ENCODE data around the gene FLT4.

DNA sequence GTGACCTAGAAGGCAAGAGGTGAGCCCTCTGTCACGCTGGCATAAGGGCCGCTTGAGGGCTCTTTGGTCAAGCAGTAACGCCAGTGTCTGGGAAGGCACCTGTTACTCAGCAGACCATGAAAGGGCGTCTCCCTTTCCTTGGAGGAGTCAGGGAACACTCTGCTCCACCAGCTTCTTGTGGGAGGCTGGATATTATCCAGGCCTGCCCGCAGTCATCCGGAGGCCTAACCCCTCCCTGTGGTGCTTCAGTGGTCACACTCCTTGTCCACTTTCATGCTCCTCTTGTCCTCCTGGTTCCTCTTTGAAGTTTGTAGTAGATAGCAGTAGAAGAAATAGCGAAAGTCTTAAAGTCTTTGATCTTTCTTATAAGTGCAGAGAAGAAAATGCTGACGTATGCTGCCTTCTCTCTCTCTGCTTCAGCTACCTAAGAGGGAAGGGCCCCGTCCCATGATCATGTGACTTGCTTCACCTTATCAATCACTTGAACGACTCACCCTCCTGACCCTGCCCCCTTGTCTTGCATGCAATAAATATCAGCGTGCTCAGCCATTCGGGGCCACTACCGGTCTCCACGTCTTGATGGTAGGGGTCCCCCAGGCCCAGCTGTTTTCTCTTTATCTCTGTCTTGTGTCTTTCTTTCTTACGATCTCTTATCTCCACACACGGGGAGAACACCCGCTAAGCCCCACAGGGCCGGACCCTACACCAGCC lies 41.4 kb downstream of the FLT4 start:
- TF ChIP-seq, protein P1, sequence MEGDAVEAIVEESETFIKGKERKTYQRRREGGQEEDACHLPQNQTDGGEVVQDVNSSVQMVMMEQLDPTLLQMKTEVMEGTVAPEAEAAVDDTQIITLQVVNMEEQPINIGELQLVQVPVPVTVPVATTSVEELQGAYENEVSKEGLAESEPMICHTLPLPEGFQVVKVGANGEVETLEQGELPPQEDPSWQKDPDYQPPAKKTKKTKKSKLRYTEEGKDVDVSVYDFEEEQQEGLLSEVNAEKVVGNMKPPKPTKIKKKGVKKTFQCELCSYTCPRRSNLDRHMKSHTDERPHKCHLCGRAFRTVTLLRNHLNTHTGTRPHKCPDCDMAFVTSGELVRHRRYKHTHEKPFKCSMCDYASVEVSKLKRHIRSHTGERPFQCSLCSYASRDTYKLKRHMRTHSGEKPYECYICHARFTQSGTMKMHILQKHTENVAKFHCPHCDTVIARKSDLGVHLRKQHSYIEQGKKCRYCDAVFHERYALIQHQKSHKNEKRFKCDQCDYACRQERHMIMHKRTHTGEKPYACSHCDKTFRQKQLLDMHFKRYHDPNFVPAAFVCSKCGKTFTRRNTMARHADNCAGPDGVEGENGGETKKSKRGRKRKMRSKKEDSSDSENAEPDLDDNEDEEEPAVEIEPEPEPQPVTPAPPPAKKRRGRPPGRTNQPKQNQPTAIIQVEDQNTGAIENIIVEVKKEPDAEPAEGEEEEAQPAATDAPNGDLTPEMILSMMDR (IDR thresholded peaks at IDR 0.05), result no peak
- TF ChIP-seq POLR2A (IDR thresholded peaks at IDR 0.05) (no peak), POLR2AphosphoS5 (IDR thresholded peaks at IDR 0.05) (no peak)
